Tibial nerve (tissue), 4 donors: ENCODE data around the gene OGDHL. TPM values are rescaled to one million over a fixed set of nuclear protein-coding genes. Genes with fewer than 3 reads are reported as not detected.

Source experiments
- DNase-seq, 2 donors: peaks; one replicate each; pipeline ENCODE4 v3.0.0-alpha.2; 2019; ENCODE audit warnings: low spot score in 2 of 2
- H3K27ac ChIP-seq, 4 donors: fragments of 200-600 bp; sonication (generic) in 3 of 4; one replicate each; pipeline ENCODE4 v1.5.1; 2017 to 2019; ENCODE audit warnings: mild to moderate bottlenecking in 1 of 4
- H3K27me3 ChIP-seq, 2 donors: fragments of 200-600 bp; sonication (generic) in 1 of 2; one replicate each; pipeline versions ENCODE4 v1.5.1 to v1.6.0; 2017 to 2019
- H3K36me3 ChIP-seq, 3 donors: fragments of 200-600 bp; sonication (generic); one replicate each; pipeline ENCODE4 v1.5.1; 2018 to 2019
- H3K4me1 ChIP-seq, 4 donors: fragments of 200-600 bp; sonication (generic) in 3 of 4; one replicate each; pipeline ENCODE4 v1.5.1; 2017 to 2019
- H3K4me3 ChIP-seq, 4 donors: fragments of 200-600 bp; sonication (generic) in 3 of 4; one replicate each; pipeline ENCODE4 v1.5.1; 2017 to 2019; ENCODE audit warnings: mild to moderate bottlenecking in 1 of 4, moderate library complexity in 1 of 4
- H3K9me3 ChIP-seq, 4 donors: fragments of 200-600 bp; sonication (generic) in 3 of 4; one replicate each; pipeline ENCODE4 v1.5.1; 2017 to 2019
- CTCF ChIP-seq, 5 experiments: fragments of 200-600 bp in 3 of 5; fragments of 450-650 bp in 2 of 5; sonication (generic) in 3 of 5; IDR thresholded peaks; one replicate each; pipeline ENCODE4 v1.5.1; 2016 to 2019; ENCODE audit warnings: antibody characterized with exemption in 5 of 5, mild to moderate bottlenecking in 3 of 5, moderate library complexity in 2 of 5
- EP300 ChIP-seq, 2 donors: sonication (generic); formaldehyde crosslinking; IDR thresholded peaks; one replicate each; pipeline ENCODE4 v1.6.1; 2017; ENCODE audit warnings: antibody characterized with exemption in 2 of 2, mild to moderate bottlenecking in 1 of 2
- POLR2A ChIP-seq, 2 donors: fragments of 450-650 bp; IDR thresholded peaks; one replicate each; pipeline ENCODE4 v1.6.1; 2017; ENCODE audit warnings: antibody characterized with exemption in 2 of 2, mild to moderate bottlenecking in 2 of 2, moderate library complexity in 2 of 2
- WGBS, 2 donors: methylation state at CpG; one replicate each; pipeline ENCODE4 v1.1.5; 2018; 5-methylcytosine and 5-hydroxymethylcytosine counted together
- total RNA-seq, 4 donors: library from RNA; depleted of rRNA; stranded (reverse); fragments of >200 nt; gene quantifications; one replicate each; pipeline ENCODE4 v1.1.0, GENCODE V29; 2016

Gene OGDHL
- total RNA-seq, 4 donors from 2014 or later, result not detected

GRCh38 chr10:49686651-49687050 lies 75.5 kb downstream of the OGDHL start:
- no peak overlapping the region for H3K4me3 ChIP-seq
- DNase-seq, result no peak
- TF ChIP-seq POLR2A (IDR thresholded peaks at IDR 0.05) (no peak), CTCF (IDR thresholded peaks at IDR 0.05) (no peak), EP300 (IDR thresholded peaks at IDR 0.05) (no peak)
- H3K4me1 ChIP-seq, result no peaks in the 10 kb centered on the region
- no peaks in the 10 kb centered on the region for H3K36me3 ChIP-seq
- no peak overlapping the region for H3K27ac ChIP-seq
- 72 to 75% methylated on average over 4 of the region's 4 CpGs for WGBS, 2 donors
- H3K27me3 ChIP-seq, result peaks cover 0 to 18% of the 10 kb centered on the region in 2 donors
- peaks cover 0 to 28% (median 0%) of the 10 kb centered on the region in 4 donors for H3K9me3 ChIP-seq

Other genes starting within 250 kb of the OGDHL start
- gene ERCC6, start 223.2 kb downstream of the OGDHL start, total RNA-seq, result 10 to 100 TPM; 11.6 to 21.0 (median 17.5) TPM
- not detected for gene SLC18A3, start 152.0 kb downstream of the OGDHL start, total RNA-seq
- gene CHAT, start 148.3 kb downstream of the OGDHL start, total RNA-seq, result not detected
- gene C10orf53, start 82.7 kb downstream of the OGDHL start, total RNA-seq, result not detected
- gene PARG, start 179.7 kb upstream of the OGDHL start, total RNA-seq, result 10 to 100 TPM; 31.8 to 40.2 (median 35.6) TPM
- 10 to 100 TPM; 27.8 to 39.4 (median 28.4) TPM for gene TIMM23B, start 179.7 kb upstream of the OGDHL start, total RNA-seq
- 10 to 100 TPM; 17.7 to 37.5 (median 28.7) TPM for gene AGAP6, start 226.1 kb upstream of the OGDHL start, total RNA-seq